Measurements from ENCODE around the gene ZNF142. TPM values are rescaled to one million over a fixed set of nuclear protein-coding genes. Genes with fewer than 3 reads are reported as not detected.

Gene ZNF142
- polyA plus RNA-seq, 6 donors from 2014 or later: 4.8 to 24.9 (median 5.9) TPM; not detected in 1

DNA sequence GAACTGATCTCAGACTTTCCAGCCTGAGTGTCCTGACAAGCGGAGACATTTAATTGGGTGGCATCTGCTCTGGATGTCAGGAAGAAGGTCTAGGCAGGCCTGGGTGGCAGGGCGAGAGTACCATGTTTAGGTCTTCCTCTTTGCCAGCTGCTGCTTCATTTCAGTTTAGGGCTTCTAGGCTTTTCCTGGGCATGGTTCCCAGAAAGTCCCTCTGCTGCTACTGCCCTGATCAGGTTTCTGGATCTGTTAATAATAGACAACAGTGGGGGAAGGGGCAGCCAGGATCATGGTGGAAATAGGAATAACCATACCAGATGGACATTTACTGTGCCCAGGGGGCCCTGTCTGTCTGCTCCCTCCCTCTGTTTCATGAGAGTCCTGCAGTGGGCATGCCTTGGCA, 54.0 kb downstream of the ZNF142 start:
- DNase-seq: no peak
- no peaks in the 10 kb centered on the region for H3K9me3 Mint-ChIP-seq

More for the DNA sequence above, 54.0 kb downstream of the ZNF142 start:
- peaks cover 0 to 9% of the 10 kb centered on the region in 2 donors for H3K36me3 Mint-ChIP-seq
- peaks cover 5 to 28% (median 10%) of the 10 kb centered on the region in 3 donors for H3K27me3 Mint-ChIP-seq
- H3K27ac Mint-ChIP-seq: peak overlapping the region in 1 of 6 donors; percentile 37
- H3K4me1 Mint-ChIP-seq: peaks cover under 1 to 1% (median under 1%) of the 10 kb centered on the region in 3 donors
- ATAC-seq (ENCODE audit: low read depth in 2 of 2): no peak
- H3K4me3 Mint-ChIP-seq: no peak overlapping the region

Other genes with a start within 250 kb of the ZNF142 start
- under 1 TPM; 0.06 to 0.43 (median 0.23) TPM for gene VIL1, start 240.5 kb downstream of the ZNF142 start, polyA plus RNA-seq (ENCODE audit: low read depth in 6 of 6)
- 10 to 100 TPM in 5 of 6 donors, 1 to 10 TPM in 1; 3.0 to 19.1 (median 12.3) TPM for gene USP37, start 91.3 kb downstream of the ZNF142 start, polyA plus RNA-seq (ENCODE audit: low read depth in 6 of 6)
- 10 to 100 TPM; 10.9 to 21.9 (median 16.9) TPM for gene CNOT9, start 90.8 kb downstream of the ZNF142 start, polyA plus RNA-seq (ENCODE audit: low read depth in 6 of 6)
- under 1 TPM in 1 of 6 donors, not detected in 5; 0.21 TPM for gene PLCD4, start 51.7 kb downstream of the ZNF142 start, polyA plus RNA-seq (ENCODE audit: low read depth in 6 of 6)
- 10 to 100 TPM; 16.8 to 30.2 (median 23.0) TPM for gene BCS1L, start 60 bp upstream of the ZNF142 start, polyA plus RNA-seq (ENCODE audit: low read depth in 6 of 6)
- gene RNF25, start 12.4 kb upstream of the ZNF142 start, polyA plus RNA-seq (ENCODE audit: low read depth in 6 of 6): 10 to 100 TPM; 16.9 to 30.6 (median 20.0) TPM
- gene STK36, start 12.5 kb upstream of the ZNF142 start, polyA plus RNA-seq (ENCODE audit: low read depth in 6 of 6): 1 to 10 TPM; 2.0 to 5.9 (median 3.3) TPM
- 1 to 10 TPM in 5 of 6 donors, not detected in 1; 3.4 to 9.3 (median 6.0) TPM for gene TTLL4, start 51.2 kb upstream of the ZNF142 start, polyA plus RNA-seq (ENCODE audit: low read depth in 6 of 6)
- gene CYP27A1, start 122.5 kb upstream of the ZNF142 start, polyA plus RNA-seq (ENCODE audit: low read depth in 6 of 6): under 1 TPM in 5 of 6 donors, not detected in 1; 0.17 to 0.68 (median 0.28) TPM
- not detected for gene PRKAG3, start 172.2 kb upstream of the ZNF142 start, polyA plus RNA-seq (ENCODE audit: low read depth in 6 of 6)
- gene WNT6, start 200.2 kb upstream of the ZNF142 start, polyA plus RNA-seq (ENCODE audit: low read depth in 6 of 6): under 1 TPM in 4 of 6 donors, not detected in 2; 0.44 to 0.79 (median 0.57) TPM
- gene WNT10A, start 221.2 kb upstream of the ZNF142 start, polyA plus RNA-seq (ENCODE audit: low read depth in 6 of 6): 10 to 100 TPM in 3 of 6 donors, 1 to 10 TPM in 3; 6.4 to 23.9 (median 10.7) TPM

Data from naive B cell (primary cell).